MM.1S (cell line): Measurements from ENCODE around the gene ART5.
A peak's percentile ranks its signal among the peaks of the same experiment; 100 is the strongest.

Source experiments
- DNase-seq: peaks from one replicate; pipeline ENCODE4 v3.0.0-alpha.2; 2015
- H2AFZ ChIP-seq: fragments of 300-600 bp; sonication (generic); 2 replicates; pipeline ENCODE4 v1.6.0; 2016; ENCODE audit warnings: antibody characterized with exemption, low read length
- H3F3A ChIP-seq: fragments of 300-600 bp; sonication (generic); 2 replicates; pipeline ENCODE4 v1.6.1; 2016; ENCODE audit warnings: mild to moderate bottlenecking, antibody characterized with exemption, low read length, moderate library complexity, mixed read lengths; ENCODE audit not compliant: insufficient read depth
- H3K27ac ChIP-seq: fragments of 300-600 bp; sonication (generic); 2 replicates; pipeline ENCODE4 v1.5.1; 2016; ENCODE audit warnings: mild to moderate bottlenecking, low read length
- H3K27me3 ChIP-seq: fragments of 300-600 bp; sonication (generic); replicated peaks from 2 replicates; pipeline ENCODE4 v1.6.0; 2016; ENCODE audit warnings: low read length; ENCODE audit not compliant: insufficient read depth
- H3K36me3 ChIP-seq: fragments of 300-600 bp; sonication (generic); replicated peaks from 2 replicates; pipeline ENCODE4 v1.6.1; 2016; ENCODE audit warnings: mild to moderate bottlenecking, low read length, mixed read lengths; ENCODE audit not compliant: insufficient read depth
- H3K4me1 ChIP-seq: fragments of 300-600 bp; sonication (generic); 2 replicates; pipeline ENCODE4 v1.6.1; 2016; ENCODE audit warnings: low read length, mixed read lengths
- H3K4me2 ChIP-seq: fragments of 300-600 bp; sonication (generic); 2 replicates; pipeline ENCODE4 v1.6.0; 2016; ENCODE audit warnings: low read depth, low read length
- H3K4me3 ChIP-seq: fragments of 300-600 bp; sonication (generic); 2 replicates; pipeline ENCODE4 v1.5.1; 2016; ENCODE audit warnings: low read length, mixed read lengths
- H3K79me2 ChIP-seq: fragments of 300-600 bp; sonication (generic); 2 replicates; pipeline ENCODE4 v1.6.1; 2016; ENCODE audit warnings: mixed run types, low read length, mixed read lengths
- H3K9ac ChIP-seq: fragments of 300-600 bp; sonication (generic); 2 replicates; pipeline ENCODE4 v1.6.1; 2016; ENCODE audit warnings: low read length, mixed read lengths
- H3K9me2 ChIP-seq: fragments of 300-600 bp; sonication (generic); replicated peaks from 2 replicates; pipeline ENCODE4 v1.6.1; 2016; ENCODE audit warnings: mild to moderate bottlenecking, low read length, mixed read lengths; ENCODE audit not compliant: insufficient read depth
- H3K9me3 ChIP-seq: fragments of 300-600 bp; sonication (generic); replicated peaks from 2 replicates; pipeline ENCODE4 v1.6.1; 2016; ENCODE audit warnings: mild to moderate bottlenecking, low read length, mixed read lengths; ENCODE audit not compliant: insufficient read depth
- H4K20me1 ChIP-seq: fragments of 300-600 bp; sonication (generic); 2 replicates; pipeline ENCODE4 v1.6.1; 2016; ENCODE audit warnings: mild to moderate bottlenecking, low read length, moderate library complexity, mixed read lengths; ENCODE audit not compliant: insufficient read depth
- CTCF ChIP-seq: fragments of 300-600 bp; sonication (generic); IDR thresholded peaks from 2 replicates; pipeline ENCODE4 v1.5.1; 2016; ENCODE audit warnings: antibody characterized with exemption, low read length, mixed read lengths
- EZH2 ChIP-seq: fragments of 300-600 bp; sonication (generic); optimal IDR thresholded peaks from 2 replicates; pipeline ENCODE3; 2017; ENCODE audit warnings: low read depth, mild to moderate bottlenecking, antibody characterized with exemption, low read length, mixed read lengths
- EZH2phosphoT487 ChIP-seq: fragments of 300-600 bp; sonication (generic); IDR thresholded peaks from 2 replicates; pipeline ENCODE4 v1.6.1; 2018; ENCODE audit warnings: antibody characterized with exemption, low read length

The ART5 gene

DNA sequence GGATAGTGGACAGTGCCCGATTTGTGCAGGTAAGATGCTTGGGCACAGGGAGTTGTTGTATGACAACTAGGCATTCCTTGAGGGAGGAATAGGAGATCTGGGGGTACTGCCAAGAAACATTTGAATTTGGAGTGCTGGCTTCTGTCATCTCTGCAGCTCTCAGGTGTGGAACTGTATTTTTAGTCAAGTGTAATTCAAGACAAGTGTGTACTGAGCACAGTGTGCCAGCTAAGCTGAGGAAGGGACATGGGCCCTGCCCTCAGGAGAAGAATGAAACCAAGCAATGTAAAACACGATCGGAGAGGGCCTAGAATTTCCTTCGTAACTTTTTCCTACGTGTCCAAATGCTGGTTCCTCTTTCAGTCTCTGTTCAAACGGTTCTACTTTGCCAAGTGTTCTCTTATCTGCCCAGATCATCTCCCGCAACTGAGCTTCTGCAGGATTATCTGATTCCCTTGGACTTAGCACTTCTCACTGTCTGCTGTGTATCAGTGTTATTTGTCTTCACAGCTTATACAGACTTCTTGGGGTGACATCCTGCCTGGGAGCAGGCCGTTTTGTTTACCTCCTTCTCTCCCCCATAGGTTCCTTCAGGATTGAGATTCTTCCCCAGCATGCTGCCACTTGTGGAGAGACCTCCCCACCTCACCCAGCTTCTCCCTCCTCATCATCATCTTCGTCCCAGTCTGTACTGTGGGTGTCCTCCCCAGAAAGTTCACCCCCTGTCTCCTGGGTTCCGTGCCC is 27.6 kb downstream of the ART5 start:
- Histone ChIP-seq H3F3A (peaks cover 4% of the 10 kb centered on the region; the same call in 1 of the 2 replicates), H3K27ac (0 out of 2 replicates have a peak overlapping the region, but pooled peaks have one; percentile 5), H3K4me1 (peaks cover 14% of the 10 kb centered on the region), H3K9ac (no peak overlapping the region), H3K9me3 (no peaks in the 10 kb centered on the region), H4K20me1 (no peaks in the 10 kb centered on the region), H3K27me3 (no peaks in the 10 kb centered on the region), H2AFZ (peak overlapping the region; percentile 71), H3K4me2 (peak overlapping the region; percentile 75), H3K79me2 (no peaks in the 10 kb centered on the region), H3K9me2 (no peaks in the 10 kb centered on the region), H3K36me3 (no peaks in the 10 kb centered on the region), H3K4me3 (peak overlapping the region; percentile 16)
- DNase-seq, result no peak
- TF ChIP-seq CTCF (no peak), EZH2 (no peak), EZH2phosphoT487 (no peak)

- H3K79me2 ChIP-seq, result no peaks in the 10 kb centered on the region
- H3K4me3 ChIP-seq, result no peak overlapping the region
- no peaks in the 10 kb centered on the region for H3K9me2 ChIP-seq
- no peak overlapping the region for H3K9ac ChIP-seq
- no peaks in the 10 kb centered on the region for H3K27me3 ChIP-seq
- H3K27ac ChIP-seq, result no peak overlapping the region
- no peak for DNase-seq
- TF ChIP-seq CTCF (no peak), EZH2 (no peak), EZH2phosphoT487 (no peak)
- H3F3A ChIP-seq, result peaks cover 4% of the 10 kb centered on the region; the same call in 1 of the 2 replicates
- H2AFZ ChIP-seq, result no peak overlapping the region
- H4K20me1 ChIP-seq, result no peaks in the 10 kb centered on the region
- H3K9me3 ChIP-seq, result no peaks in the 10 kb centered on the region
- H3K4me2 ChIP-seq, result no peak overlapping the region
- H3K36me3 ChIP-seq, result no peaks in the 10 kb centered on the region
- H3K4me1 ChIP-seq, result peaks cover 14% of the 10 kb centered on the region
Observed at GRCh38 chr11:3611976-3612678, 29.7 kb downstream of the ART5 start.

GRCh38 chr11:3610846-3611245 is 30.9 kb downstream of the ART5 start:
- no peak overlapping the region for H3K4me2 ChIP-seq
- H3F3A ChIP-seq, result peaks cover 4% of the 10 kb centered on the region; the same call in 1 of the 2 replicates
- no peaks in the 10 kb centered on the region for H3K79me2 ChIP-seq
- H3K36me3 ChIP-seq, result no peaks in the 10 kb centered on the region
- TF ChIP-seq CTCF (no peak), EZH2phosphoT487 (no peak), EZH2 (no peak)
- no peak overlapping the region for H3K4me3 ChIP-seq
- no peaks in the 10 kb centered on the region for H4K20me1 ChIP-seq
- no peaks in the 10 kb centered on the region for H3K27me3 ChIP-seq
- no peak overlapping the region for H3K9ac ChIP-seq
- no peak overlapping the region for H3K27ac ChIP-seq
- no peak overlapping the region for H2AFZ ChIP-seq
- H3K4me1 ChIP-seq, result peaks cover 14% of the 10 kb centered on the region
- H3K9me3 ChIP-seq, result no peaks in the 10 kb centered on the region
- no peak for DNase-seq
- no peaks in the 10 kb centered on the region for H3K9me2 ChIP-seq
